ENCODE data around the gene DAPK2.

The DAPK2 gene

DNA sequence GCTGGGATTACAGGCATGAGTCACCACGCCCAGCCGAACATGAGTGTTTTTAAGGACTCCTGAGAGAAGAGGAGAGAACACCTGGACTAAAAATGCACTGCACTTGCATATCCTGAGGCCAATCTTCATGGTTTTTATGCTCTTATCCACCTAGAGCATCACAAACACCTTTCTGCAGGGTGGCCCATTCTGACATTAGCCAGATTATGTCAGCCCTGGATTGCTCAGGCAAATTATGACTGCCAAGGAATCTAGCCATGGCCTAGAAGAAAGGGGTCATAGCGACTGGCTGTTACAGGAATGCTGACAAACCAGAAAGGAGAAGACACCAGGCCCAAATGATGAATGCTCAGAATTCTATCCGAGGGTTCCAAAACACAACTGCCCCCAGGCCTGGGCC, 171.7 kb downstream of the DAPK2 start:
- DNase-seq (ENCODE audit: low spot score) = no peak
- in situ Hi-C loops (cut with MboI; ENCODE audit: low pct_unique_long_range_greater_than_20kb, low sequenced_read_pairs, unreplicated experiment) = loop anchor here (25.0 kb wide), 1 partner anchor 387 kb away; no protein-coding TSS in a partner anchor
- TF ChIP-seq, protein P1, sequence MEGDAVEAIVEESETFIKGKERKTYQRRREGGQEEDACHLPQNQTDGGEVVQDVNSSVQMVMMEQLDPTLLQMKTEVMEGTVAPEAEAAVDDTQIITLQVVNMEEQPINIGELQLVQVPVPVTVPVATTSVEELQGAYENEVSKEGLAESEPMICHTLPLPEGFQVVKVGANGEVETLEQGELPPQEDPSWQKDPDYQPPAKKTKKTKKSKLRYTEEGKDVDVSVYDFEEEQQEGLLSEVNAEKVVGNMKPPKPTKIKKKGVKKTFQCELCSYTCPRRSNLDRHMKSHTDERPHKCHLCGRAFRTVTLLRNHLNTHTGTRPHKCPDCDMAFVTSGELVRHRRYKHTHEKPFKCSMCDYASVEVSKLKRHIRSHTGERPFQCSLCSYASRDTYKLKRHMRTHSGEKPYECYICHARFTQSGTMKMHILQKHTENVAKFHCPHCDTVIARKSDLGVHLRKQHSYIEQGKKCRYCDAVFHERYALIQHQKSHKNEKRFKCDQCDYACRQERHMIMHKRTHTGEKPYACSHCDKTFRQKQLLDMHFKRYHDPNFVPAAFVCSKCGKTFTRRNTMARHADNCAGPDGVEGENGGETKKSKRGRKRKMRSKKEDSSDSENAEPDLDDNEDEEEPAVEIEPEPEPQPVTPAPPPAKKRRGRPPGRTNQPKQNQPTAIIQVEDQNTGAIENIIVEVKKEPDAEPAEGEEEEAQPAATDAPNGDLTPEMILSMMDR (IDR thresholded peaks at IDR 0.05; ENCODE audit: extremely low read depth, insufficient read depth, missing control alignments) = no peak

DNA sequence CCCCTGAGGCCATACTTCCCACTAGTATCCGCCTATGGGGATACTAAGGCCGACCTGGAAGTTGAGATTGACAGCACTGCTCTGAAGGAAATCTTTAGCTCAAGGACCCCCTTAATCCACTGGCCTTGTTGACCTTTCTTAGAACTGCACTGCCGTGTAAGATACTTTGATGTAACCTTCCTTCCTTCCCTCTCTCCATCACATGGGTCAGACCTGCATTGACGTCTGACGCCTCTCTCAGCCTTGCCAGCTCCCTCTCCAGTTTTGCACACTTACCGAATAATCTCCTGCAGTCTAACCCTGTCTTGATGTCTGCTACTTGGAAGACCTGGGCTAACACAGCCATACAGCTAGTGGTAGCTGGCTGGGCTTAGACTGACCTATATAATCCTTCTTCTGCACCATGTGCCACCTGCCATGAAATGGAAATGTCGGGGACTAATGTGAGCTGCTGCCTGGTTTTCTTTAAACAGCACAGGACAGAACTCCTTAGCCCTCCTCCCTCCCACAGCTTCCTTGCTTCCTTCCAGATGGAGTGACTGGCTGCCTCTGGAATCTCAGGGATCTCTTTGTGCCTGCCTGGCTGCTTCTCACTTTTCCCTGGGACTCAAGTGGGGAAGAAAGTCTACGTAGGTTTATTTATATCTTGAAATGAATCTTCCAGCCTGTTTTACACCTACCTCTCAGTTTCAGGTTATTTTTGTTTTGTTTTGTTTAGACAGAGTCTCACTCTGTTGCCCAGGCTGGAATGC, 173.3 kb downstream of the DAPK2 start:
- DNase-seq (ENCODE audit: low spot score) = no peak
- TF ChIP-seq, protein P1 (IDR thresholded peaks at IDR 0.05; ENCODE audit: extremely low read depth, insufficient read depth, missing control alignments) = no peak
- in situ Hi-C loops (cut with MboI; ENCODE audit: low pct_unique_long_range_greater_than_20kb, low sequenced_read_pairs, unreplicated experiment) = no loop called here

- TF ChIP-seq, protein P1 (IDR thresholded peaks at IDR 0.05; ENCODE audit: extremely low read depth, insufficient read depth, missing control alignments) = no peak
- in situ Hi-C loops (cut with MboI; ENCODE audit: low pct_unique_long_range_greater_than_20kb, low sequenced_read_pairs, unreplicated experiment) = no loop called here
- DNase-seq (ENCODE audit: low spot score) = no peak
Observed at GRCh38 chr15:63870487-63871209, 175.6 kb downstream of the DAPK2 start.

DNA sequence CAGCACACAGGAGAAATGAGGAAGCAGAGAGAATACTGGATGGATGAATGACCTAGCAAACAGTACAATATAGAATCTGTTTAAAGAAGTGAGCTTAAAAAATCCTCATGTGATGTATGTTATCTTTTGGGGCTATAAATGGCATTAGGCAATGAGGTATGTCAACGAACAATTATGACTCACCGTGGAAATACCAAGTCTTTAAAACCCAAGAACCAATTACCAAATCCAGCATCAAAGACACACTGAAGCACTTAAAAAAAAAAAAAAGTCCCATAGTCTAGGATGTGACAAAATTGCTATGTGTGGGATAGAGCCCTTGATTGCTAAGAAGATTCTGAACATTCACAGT, 176.3 kb downstream of the DAPK2 start:
- DNase-seq (ENCODE audit: low spot score) = peak; percentile 64
- TF ChIP-seq, protein P1 (IDR thresholded peaks at IDR 0.05; ENCODE audit: extremely low read depth, insufficient read depth, missing control alignments) = no peak
- in situ Hi-C loops (cut with MboI; ENCODE audit: low pct_unique_long_range_greater_than_20kb, low sequenced_read_pairs, unreplicated experiment) = no loop called here

- in situ Hi-C loops (cut with MboI; ENCODE audit: low pct_unique_long_range_greater_than_20kb, low sequenced_read_pairs, unreplicated experiment) = no loop called here
- TF ChIP-seq, protein P1 (IDR thresholded peaks at IDR 0.05; ENCODE audit: extremely low read depth, insufficient read depth, missing control alignments) = no peak
- no peak for DNase-seq (ENCODE audit: low spot score)
Observed at GRCh38 chr15:63869371-63870042, 176.8 kb downstream of the DAPK2 start.

- in situ Hi-C loops (cut with MboI; ENCODE audit: low pct_unique_long_range_greater_than_20kb, low sequenced_read_pairs, unreplicated experiment) = no loop called here
- DNase-seq (ENCODE audit: low spot score) = no peak
- TF ChIP-seq, protein P1 (IDR thresholded peaks at IDR 0.05; ENCODE audit: extremely low read depth, insufficient read depth, missing control alignments) = no peak
Observed at GRCh38 chr15:63864186-63864585, 182.1 kb downstream of the DAPK2 start.

All from GM13977 (cell line).